K562 (cell line): Measurements from ENCODE around the gene HS2ST1. TPM values are rescaled to one million over a fixed set of nuclear protein-coding genes. Genes with fewer than 3 reads are reported as not detected.

Source experiments
- ATAC-seq: fragments of 200-7000 bp; cut with Tn5 transposase; 3 replicates; pipeline ENCODE4 v1.9.1; 2020; ENCODE audit warnings: moderate library complexity
- BruUV-seq: library from RNA; stranded (reverse); fragments of 400-500 nt; replicated peaks from 2 replicates; lab custom pipeline; 2021; lab: Mats Ljungman, UMichigan
- CTCF ChIA-PET: fragments of 300-600 bp; formaldehyde crosslinking; extraction: SDS; loops from one replicate; lab custom pipeline; 2021; ENCODE audit warnings: low intra/inter-chr PET ratio; lab: Yijun Ruan, JAX
- POLR2A ChIA-PET: fragments of 300-600, 350-650 bp; sonication (Branson Sonifier 250); formaldehyde crosslinking; extraction: SDS; loops from one replicate; lab custom pipeline; 2021; ENCODE audit warnings: antibody characterized with exemption, inconsistent platforms; lab: Yijun Ruan, JAX
- DNase-seq, 4 experiments: peaks; one replicate each; pipeline versions ENCODE4 v3.0.0 to v3.0.0-alpha.2; 2011 to 2018; ENCODE audit warnings: low spot score in 3 of 4, mixed read lengths in 3 of 4; ENCODE audit errors: extremely low read depth in 1 of 4
- FAIRE-seq: peaks from 2 replicates; lab custom pipeline; 2011; peaks lifted over from hg19 to GRCh38; lab: Jason Lieb, UNC
- H2AFZ ChIP-seq: 2 replicates; pipeline ENCODE4 v1.6.0; 2011; ENCODE audit warnings: low read depth, low read length, control low read depth, inconsistent platforms
- H3K27ac ChIP-seq: fragments of 200-600 bp; 3 replicates; pipeline ENCODE4 v1.8.0; 2011; ENCODE audit warnings: low read depth, mild to moderate bottlenecking, control low read depth, inconsistent platforms, low read length, moderate library complexity, mixed read lengths; ENCODE audit errors: extremely low read depth
- H3K27me3 ChIP-seq, 2 experiments: fragments of 300-600 bp in 1 of 2; 2 replicates in 1 of 2; 3 replicates in 1 of 2; pipeline versions ENCODE4 v1.6.0 to v1.8.0; 2011; ENCODE audit warnings: inconsistent platforms in 2 of 2, low read length in 2 of 2, mild to moderate bottlenecking in 1 of 2, mixed read lengths in 1 of 2, moderate library complexity in 1 of 2; ENCODE audit not compliant: control insufficient read depth in 2 of 2, insufficient read depth in 2 of 2
- H3K36me3 ChIP-seq: fragments of 300-600 bp; 3 replicates; pipeline ENCODE4 v1.8.0; 2011; ENCODE audit warnings: mild to moderate bottlenecking, low read length, inconsistent platforms; ENCODE audit not compliant: control insufficient read depth, insufficient read depth
- H3K4me1 ChIP-seq, 2 experiments: fragments of 200-600 bp in 1 of 2; replicated peaks in 1 of 2; 2 replicates in 1 of 2; 3 replicates in 1 of 2; pipeline versions ENCODE4 v1.5.1 to v1.8.0; 2011; ENCODE audit warnings: inconsistent platforms in 2 of 2, low read length in 2 of 2, mild to moderate bottlenecking in 1 of 2, mixed read lengths in 1 of 2, moderate library complexity in 1 of 2; ENCODE audit not compliant: control insufficient read depth in 2 of 2, insufficient read depth in 2 of 2
- H3K4me2 ChIP-seq: 2 replicates; pipeline ENCODE4 v1.6.1; 2011; ENCODE audit warnings: low read length, control low read depth, inconsistent platforms, mixed read lengths; ENCODE audit not compliant: insufficient read depth
- H3K4me3 ChIP-seq: fragments of 200-600 bp; sonication (generic), shearing (Covaris generic); 2 replicates; pipeline ENCODE4 v1.5.1; 2016; ENCODE audit warnings: control low read depth, inconsistent platforms
- H3K79me2 ChIP-seq: fragments of 200-600 bp; 3 replicates; pipeline ENCODE4 v1.8.0; 2011; ENCODE audit warnings: low read length, inconsistent platforms; ENCODE audit not compliant: control insufficient read depth, insufficient read depth
- H3K9ac ChIP-seq, 2 experiments: 2 replicates each; pipeline versions ENCODE4 v1.6.0 to v1.6.1; 2011; ENCODE audit warnings: low read depth in 2 of 2, low read length in 2 of 2, control low read depth in 1 of 2, inconsistent platforms in 1 of 2, mild to moderate bottlenecking in 1 of 2, mixed read lengths in 1 of 2; ENCODE audit not compliant: insufficient read depth in 1 of 2
- H3K9me1 ChIP-seq: one replicate; pipeline ENCODE4 v1.6.0; 2011; ENCODE audit warnings: inconsistent platforms, mild to moderate bottlenecking, low read length, moderate library complexity; ENCODE audit not compliant: control insufficient read depth, insufficient read depth
- H3K9me3 ChIP-seq: replicated peaks from 2 replicates; pipeline ENCODE4 v1.5.1; 2011; ENCODE audit warnings: low read depth, low read length, inconsistent platforms; ENCODE audit not compliant: control insufficient read depth, insufficient read depth
- H4K20me1 ChIP-seq: replicated peaks from 2 replicates; pipeline ENCODE4 v1.6.1; 2011; ENCODE audit warnings: low read length, inconsistent platforms, mixed read lengths; ENCODE audit not compliant: control insufficient read depth, insufficient read depth
- EHMT2 ChIP-seq: fragments of 450-650 bp; IDR thresholded peaks from 2 replicates; pipeline ENCODE4 v1.6.1; 2018; ENCODE audit warnings: antibody characterized with exemption
- KLF16 ChIP-seq: IDR thresholded peaks from 2 replicates; pipeline ENCODE4 v1.6.1; 2016; ENCODE audit warnings: antibody characterized with exemption
- MAFG ChIP-seq: fragments of 450-650 bp; conservative IDR thresholded peaks from 2 replicates; pipeline ENCODE4 v1.6.1; 2016; ENCODE audit warnings: missing genetic modification characterization, missing compliant biosample characterization
- NFXL1 ChIP-seq: fragments of 450-650 bp; formaldehyde crosslinking; IDR thresholded peaks from 2 replicates; pipeline ENCODE4 v1.4.0; 2021; ENCODE audit warnings: mild to moderate bottlenecking
- SAP30 ChIP-seq: fragments of 200-600 bp; sonication (generic); IDR thresholded peaks from 2 replicates; pipeline ENCODE4 v1.6.1; 2012; ENCODE audit warnings: borderline replicate concordance, low read depth, mild to moderate bottlenecking, moderate library complexity, low read length, control low read depth, inconsistent platforms; ENCODE audit not compliant: insufficient read depth, poor library complexity, severe bottlenecking
- TCF7L2 ChIP-seq: fragments of 150-350 bp; IDR thresholded peaks from 2 replicates; pipeline ENCODE4 v1.6.1; 2016; ENCODE audit warnings: low read depth, mild to moderate bottlenecking, low read length, moderate library complexity
- XRCC5 ChIP-seq: fragments of 200-400 bp; formaldehyde crosslinking; IDR thresholded peaks from 2 replicates; pipeline ENCODE4 v1.6.1; 2017; ENCODE audit warnings: low read depth, mild to moderate bottlenecking, low read length
- YBX1 ChIP-seq: fragments of 450-650 bp; IDR thresholded peaks from 2 replicates; pipeline ENCODE4 v1.7.1; 2016; ENCODE audit warnings: mild to moderate bottlenecking
- ZNF609 ChIP-seq: sonication (generic); formaldehyde crosslinking; IDR thresholded peaks from 2 replicates; pipeline ENCODE4 v1.8.1; 2023; ENCODE audit warnings: missing genetic modification reagents, mild to moderate bottlenecking, borderline replicate concordance
- ZNF707 ChIP-seq: fragments of 250-450 bp; sonication (Bioruptor Pico); conservative IDR thresholded peaks from 2 replicates; pipeline ENCODE4 v1.8.0; 2022; ENCODE audit warnings: inconsistent platforms, mild to moderate bottlenecking, moderate library complexity
- WGBS: fragments of 100-300 bp; shearing (Covaris generic); methylation state at CpG from one replicate; pipeline ENCODE4 v1.1.6; 2016; ENCODE audit warnings: low coverage, mixed read lengths; ENCODE audit not compliant: insufficient coverage; ENCODE audit errors: missing lambda C conversion rate; 5-methylcytosine and 5-hydroxymethylcytosine counted together
- in situ Hi-C: fragments of 300-500 bp; cut with MboI; formaldehyde crosslinking; loops from 4 replicates; pipeline ENCODE4 v1.15.0; 2018; ENCODE audit warnings: inconsistent platforms, mixed read lengths
- intact Hi-C: fragments of 100-400 bp; cut with micrococcal nuclease; formaldehyde crosslinking; loops from 2 replicates; pipeline ENCODE4 v1.14.2; 2022
- polyA plus RNA-seq, 8 experiments: library from polyadenylated mRNA; depleted of rRNA in 4 of 8; stranded (reverse) in 5 of 8; unstranded in 3 of 8; fragments of >200 nt; fragmentation: Nextera tagmentation in 2 of 8; fragmentation: Illumina TruSeq in 1 of 8; extraction: Ambion mirVana in 2 of 8; extraction: Trizol in 1 of 8; gene quantifications; 2 replicates each; pipeline versions ENCODE4 v1.2.1 to v1.2.3, GENCODE V29; 2011 to 2014; ENCODE audit warnings: inconsistent platforms in 1 of 8, missing spikeins in 1 of 8
- total RNA-seq, 7 experiments: library from RNA; depleted of rRNA in 6 of 7; stranded (reverse); fragments of >200 nt in 6 of 7; fragmentation: Illumina TruSeq in 2 of 7; extraction: Trizol in 2 of 7; gene quantifications; 2 replicates each; pipeline versions ENCODE4 v1.2.1 to v1.2.3, GENCODE V29; 2011 to 2021; ENCODE audit warnings: low replicate concordance in 1 of 7

HS2ST1 gene
- total and polyA plus RNA-seq, 9 of the 15 experiments (the other 6 are each of a cell fraction or from before 2014, with no cell fraction given), result 7.7 to 43.3 (median 25.8) TPM

- POLR2A ChIA-PET, result interaction anchor here (1.2 kb wide), 1 partner anchor 16 kb away, joined by 3 read pairs; no protein-coding TSS in a partner anchor
- Histone ChIP-seq H3K4me2 (no peak overlapping the region), H3K36me3 (no peaks in the 10 kb centered on the region), H3K9me3 (no peaks in the 10 kb centered on the region), H3K27me3 (peaks cover 0 to 9% of the 10 kb centered on the region in 2 experiments; a peak in 2 of 5 replicates), H4K20me1 (no peaks in the 10 kb centered on the region), H3K27ac (no peak overlapping the region), H3K4me3 (no peak overlapping the region), H2AFZ (no peak overlapping the region), H3K79me2 (no peaks in the 10 kb centered on the region), H3K4me1 (no peaks in the 10 kb centered on the region), H3K9ac (no peak overlapping the region), H3K9me1 (no peaks in the 10 kb centered on the region)
- no TSS peak for BruUV-seq
- DNase-seq (no peak), ATAC-seq (no peak), FAIRE-seq (no peak)
- intact Hi-C loops, result no loop called here
- CTCF ChIA-PET, result no interaction called here
- in situ Hi-C loops, result no loop called here
- 3% methylated on average over 2 of the region's 2 CpGs for WGBS
- TF ChIP-seq YBX1 (no peak), MAFG (tag) (no peak), TCF7L2 (no peak), ZNF707 (CRISPR knock-in tag) (no peak), XRCC5 (no peak), ZNF609 (CRISPR knock-in tag) (no peak), NFXL1 (CRISPR knock-in tag) (no peak), EHMT2 (no peak), KLF16 (no peak), SAP30 (no peak)
Measured at GRCh38 chr1:87144981-87145380, 230.5 kb downstream of the HS2ST1 start.
